Mesodermal cell (in vitro differentiated cells): ENCODE data around the gene NHS.

Experiments used
- H3K27ac ChIP-seq: 2 replicates; pipeline ENCODE4 v1.7.0; 2013; ENCODE audit warnings: mild to moderate bottlenecking, low read depth, low read length, moderate library complexity; ENCODE audit not compliant: severe bottlenecking
- H3K36me3 ChIP-seq: 2 replicates; pipeline ENCODE4 v1.7.1; 2013; ENCODE audit warnings: mild to moderate bottlenecking, low read length, moderate library complexity; ENCODE audit not compliant: control insufficient read depth, insufficient read depth
- H3K4me1 ChIP-seq: one replicate; pipeline ENCODE4 v1.7.1; 2013; ENCODE audit warnings: mild to moderate bottlenecking, low read length; ENCODE audit not compliant: insufficient read depth, control insufficient read depth, poor library complexity, severe bottlenecking
- H3K4me3 ChIP-seq: 2 replicates; pipeline ENCODE4 v1.7.0; 2013; ENCODE audit warnings: low read length, control low read depth, mild to moderate bottlenecking; ENCODE audit not compliant: insufficient read depth, poor library complexity, severe bottlenecking; ENCODE audit errors: extremely low read depth
- H3K9me3 ChIP-seq: 2 replicates; pipeline ENCODE4 v1.7.1; 2013; ENCODE audit warnings: mild to moderate bottlenecking, low read length, moderate library complexity; ENCODE audit not compliant: control insufficient read depth
- WGBS, 2 experiments: methylation state at CpG; one replicate each; pipeline ENCODE4 v1.1.5; 2013; ENCODE audit warnings: missing lambda C conversion rate in 2 of 2; ENCODE audit not compliant: insufficient coverage in 2 of 2; 5-methylcytosine and 5-hydroxymethylcytosine counted together

Gene NHS

GRCh38 chrX:17580539-17581152 is 205.6 kb downstream of the NHS start:
- Histone ChIP-seq H3K9me3 (no peaks in the 10 kb centered on the region), H3K4me1 (peaks cover 16% of the 10 kb centered on the region), H3K36me3 (no peaks in the 10 kb centered on the region), H3K4me3 (no peak overlapping the region), H3K27ac (no peak overlapping the region)
- 75 to 100% methylated on average over 1 to 2 of the region's 6 CpGs for WGBS, 2 experiments

- Histone ChIP-seq H3K27ac (no peak overlapping the region), H3K4me3 (no peak overlapping the region), H3K9me3 (no peaks in the 10 kb centered on the region), H3K4me1 (peaks cover 16% of the 10 kb centered on the region), H3K36me3 (no peaks in the 10 kb centered on the region)
- WGBS, 2 experiments, result 100% methylated on average over 1 of the region's 5 CpGs; no CpG with 5 or more reads in 1 of the 2 experiments
These were observed 206.6 kb downstream of the NHS start for GRCh38 chrX:17581641-17582040.

- H3K4me3 ChIP-seq, result no peak overlapping the region
- H3K4me1 ChIP-seq, result peaks cover 16% of the 10 kb centered on the region
- 47 to 80% methylated on average over 2 to 3 of the region's 4 CpGs for WGBS, 2 experiments
- peak overlapping the region; percentile 36 for H3K27ac ChIP-seq
- H3K9me3 ChIP-seq, result no peaks in the 10 kb centered on the region
- no peaks in the 10 kb centered on the region for H3K36me3 ChIP-seq
These were observed 209.3 kb downstream of the NHS start for GRCh38 chrX:17584248-17584681.

GRCh38 chrX:17585006-17585405 is 210.0 kb downstream of the NHS start:
- no CpG with 5 or more reads among the region's 3 CpGs for WGBS, 2 experiments
- Histone ChIP-seq H3K4me3 (no peak overlapping the region), H3K9me3 (no peaks in the 10 kb centered on the region), H3K36me3 (no peaks in the 10 kb centered on the region), H3K4me1 (peaks cover 16% of the 10 kb centered on the region), H3K27ac (no peak overlapping the region)

- Histone ChIP-seq H3K4me1 (peaks cover 9% of the 10 kb centered on the region), H3K27ac (no peak overlapping the region), H3K4me3 (no peak overlapping the region), H3K36me3 (no peaks in the 10 kb centered on the region), H3K9me3 (no peaks in the 10 kb centered on the region)
- WGBS, 2 experiments, result no CpG with 5 or more reads among the region's 6 CpGs
These were observed 212.4 kb downstream of the NHS start for GRCh38 chrX:17587366-17587765.

- H3K36me3 ChIP-seq, result no peaks in the 10 kb centered on the region
- no peak overlapping the region for H3K27ac ChIP-seq
- H3K4me1 ChIP-seq, result peaks cover 9% of the 10 kb centered on the region
- H3K9me3 ChIP-seq, result no peaks in the 10 kb centered on the region
- H3K4me3 ChIP-seq, result no peak overlapping the region
- no CpG with 5 or more reads among the region's 3 CpGs for WGBS, 2 experiments
These were observed 213.3 kb downstream of the NHS start for GRCh38 chrX:17588303-17588702.

GRCh38 chrX:17590892-17591740 is 216.1 kb downstream of the NHS start:
- 0 to 100% methylated on average over 1 of the region's 9 CpGs for WGBS, 2 experiments
- H3K27ac ChIP-seq, result no peak overlapping the region
- no peak overlapping the region for H3K4me3 ChIP-seq
- no peaks in the 10 kb centered on the region for H3K9me3 ChIP-seq
- no peaks in the 10 kb centered on the region for H3K36me3 ChIP-seq
- no peaks in the 10 kb centered on the region for H3K4me1 ChIP-seq

- WGBS, 2 experiments, result 100% methylated on average over 2 of the region's 4 CpGs; no CpG with 5 or more reads in 1 of the 2 experiments
- Histone ChIP-seq H3K4me3 (no peak overlapping the region), H3K36me3 (no peaks in the 10 kb centered on the region), H3K4me1 (peaks cover 3% of the 10 kb centered on the region), H3K27ac (no peak overlapping the region), H3K9me3 (no peaks in the 10 kb centered on the region)
These were observed 216.7 kb downstream of the NHS start for GRCh38 chrX:17591741-17592110.

GRCh38 chrX:17592117-17592516 is 217.1 kb downstream of the NHS start:
- Histone ChIP-seq H3K36me3 (no peaks in the 10 kb centered on the region), H3K27ac (no peak overlapping the region), H3K4me1 (peaks cover 5% of the 10 kb centered on the region), H3K9me3 (no peaks in the 10 kb centered on the region), H3K4me3 (no peak overlapping the region)
- WGBS, 2 experiments, result no CpG with 5 or more reads among the region's 1 CpG

- 88% methylated on average over 2 of the region's 2 CpGs; no CpG with 5 or more reads in 1 of the 2 experiments for WGBS, 2 experiments
- Histone ChIP-seq H3K4me1 (peaks cover 5% of the 10 kb centered on the region), H3K36me3 (no peaks in the 10 kb centered on the region), H3K9me3 (no peaks in the 10 kb centered on the region), H3K4me3 (no peak overlapping the region), H3K27ac (no peak overlapping the region)
These were observed 219.7 kb downstream of the NHS start for GRCh38 chrX:17594693-17595092.
